Measurements from ENCODE around the gene AKAP10. TPM values are rescaled to one million over a fixed set of nuclear protein-coding genes. Genes with fewer than 3 reads are reported as not detected.
"Not testable (repeated sequence)": the region's sequence is repeated elsewhere in the genome, so short reads cannot be mapped to it uniquely, and the experiment has no call there.

Gene AKAP10
- total and polyA plus RNA-seq, 10 of the 15 experiments (the other 5 are each of a cell fraction or from before 2014, with no cell fraction given): 4.3 to 23.7 (median 14.7) TPM

DNA sequence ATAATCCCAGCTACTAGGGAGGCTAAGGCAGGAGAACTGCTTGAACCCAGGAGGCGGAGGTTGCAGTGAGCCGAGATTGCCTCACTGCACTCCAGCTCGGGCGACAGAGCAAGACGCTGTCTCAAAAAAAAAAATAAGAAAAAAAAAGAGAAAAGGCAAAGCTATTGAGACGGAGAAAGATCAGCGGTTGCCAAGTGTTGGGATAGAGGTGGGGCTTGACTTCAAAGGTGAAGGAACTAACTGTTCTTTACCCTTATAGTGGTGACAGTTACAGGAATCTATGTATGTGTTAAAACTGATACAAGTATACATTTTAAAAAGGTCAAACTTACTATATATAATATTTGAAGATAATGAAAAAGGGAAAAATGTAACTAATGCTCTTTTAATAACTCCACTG is 22.5 kb downstream of the AKAP10 start:
- in situ Hi-C loops (cut with MboI) (loop anchor here (5.0 kb wide), 1 partner anchor 52 kb away; the partner anchor contains the start of gene SPECC1), intact Hi-C loops (cut with micrococcal nuclease; ENCODE audit: unreplicated experiment) (no loop called here)
- TF ChIP-seq NFYB (IDR thresholded peaks at IDR 0.05; ENCODE audit: insufficient read depth, low read depth, low read length): no peak
- no peak for TF ChIP-seq MTA2 (IDR thresholded peaks at IDR 0.05; ENCODE audit: low read depth)
- TF ChIP-seq, protein P1, sequence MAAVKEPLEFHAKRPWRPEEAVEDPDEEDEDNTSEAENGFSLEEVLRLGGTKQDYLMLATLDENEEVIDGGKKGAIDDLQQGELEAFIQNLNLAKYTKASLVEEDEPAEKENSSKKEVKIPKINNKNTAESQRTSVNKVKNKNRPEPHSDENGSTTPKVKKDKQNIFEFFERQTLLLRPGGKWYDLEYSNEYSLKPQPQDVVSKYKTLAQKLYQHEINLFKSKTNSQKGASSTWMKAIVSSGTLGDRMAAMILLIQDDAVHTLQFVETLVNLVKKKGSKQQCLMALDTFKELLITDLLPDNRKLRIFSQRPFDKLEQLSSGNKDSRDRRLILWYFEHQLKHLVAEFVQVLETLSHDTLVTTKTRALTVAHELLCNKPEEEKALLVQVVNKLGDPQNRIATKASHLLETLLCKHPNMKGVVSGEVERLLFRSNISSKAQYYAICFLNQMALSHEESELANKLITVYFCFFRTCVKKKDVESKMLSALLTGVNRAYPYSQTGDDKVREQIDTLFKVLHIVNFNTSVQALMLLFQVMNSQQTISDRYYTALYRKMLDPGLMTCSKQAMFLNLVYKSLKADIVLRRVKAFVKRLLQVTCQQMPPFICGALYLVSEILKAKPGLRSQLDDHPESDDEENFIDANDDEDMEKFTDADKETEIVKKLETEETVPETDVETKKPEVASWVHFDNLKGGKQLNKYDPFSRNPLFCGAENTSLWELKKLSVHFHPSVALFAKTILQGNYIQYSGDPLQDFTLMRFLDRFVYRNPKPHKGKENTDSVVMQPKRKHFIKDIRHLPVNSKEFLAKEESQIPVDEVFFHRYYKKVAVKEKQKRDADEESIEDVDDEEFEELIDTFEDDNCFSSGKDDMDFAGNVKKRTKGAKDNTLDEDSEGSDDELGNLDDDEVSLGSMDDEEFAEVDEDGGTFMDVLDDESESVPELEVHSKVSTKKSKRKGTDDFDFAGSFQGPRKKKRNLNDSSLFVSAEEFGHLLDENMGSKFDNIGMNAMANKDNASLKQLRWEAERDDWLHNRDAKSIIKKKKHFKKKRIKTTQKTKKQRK (IDR thresholded peaks at IDR 0.05; ENCODE audit: low read depth, low read length): no peak
- TF ChIP-seq PML (IDR thresholded peaks at IDR 0.05; ENCODE audit: low read length): no peak
- TF ChIP-seq GATAD2B (conservative IDR thresholded peaks at IDR 0.05; ENCODE audit: low read depth): no peak
- TF ChIP-seq, protein P2, sequence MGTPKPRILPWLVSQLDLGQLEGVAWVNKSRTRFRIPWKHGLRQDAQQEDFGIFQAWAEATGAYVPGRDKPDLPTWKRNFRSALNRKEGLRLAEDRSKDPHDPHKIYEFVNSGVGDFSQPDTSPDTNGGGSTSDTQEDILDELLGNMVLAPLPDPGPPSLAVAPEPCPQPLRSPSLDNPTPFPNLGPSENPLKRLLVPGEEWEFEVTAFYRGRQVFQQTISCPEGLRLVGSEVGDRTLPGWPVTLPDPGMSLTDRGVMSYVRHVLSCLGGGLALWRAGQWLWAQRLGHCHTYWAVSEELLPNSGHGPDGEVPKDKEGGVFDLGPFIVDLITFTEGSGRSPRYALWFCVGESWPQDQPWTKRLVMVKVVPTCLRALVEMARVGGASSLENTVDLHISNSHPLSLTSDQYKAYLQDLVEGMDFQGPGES (IDR thresholded peaks at IDR 0.05): no peak
- no peak for TF ChIP-seq CHD4 (IDR thresholded peaks at IDR 0.05)
- no peak for TF ChIP-seq SMAD5 (IDR thresholded peaks at IDR 0.05; ENCODE audit: low read depth)
- no peak for TF ChIP-seq STAT1 (conservative IDR thresholded peaks at IDR 0.05)
- BruUV-seq (replicated peaks): no TSS peak
- Histone ChIP-seq H3K36me3 (ENCODE audit: control insufficient read depth in 2 of 2, insufficient read depth in 2 of 2, low read length in 1 of 2) (peaks cover 0 to 19% of the 10 kb centered on the region in 2 experiments), H3K79me2 (ENCODE audit: control insufficient read depth, insufficient read depth, low read length) (peaks cover 35% of the 10 kb centered on the region), H2AFZ (ENCODE audit: control insufficient read depth, low read depth, low read length) (no peak overlapping the region), H3K4me1 (ENCODE audit: control insufficient read depth, insufficient read depth, low read length) (no peaks in the 10 kb centered on the region), H4K20me1 (ENCODE audit: control insufficient read depth, insufficient read depth) (no peaks in the 10 kb centered on the region), H3K4me2 (ENCODE audit: control insufficient read depth, insufficient read depth) (no peak overlapping the region), H3K27me3 (replicated peaks in 1 of 2; ENCODE audit: control insufficient read depth in 2 of 2, insufficient read depth in 2 of 2, low read length in 1 of 2) (no peaks in the 10 kb centered on the region), H3K9ac (ENCODE audit: control insufficient read depth, insufficient read depth, low read length) (no peak overlapping the region), H3K27ac (ENCODE audit: control insufficient read depth, insufficient read depth) (no peak overlapping the region), H3K9me3 (replicated peaks; ENCODE audit: control insufficient read depth, insufficient read depth, low read length) (no peaks in the 10 kb centered on the region; the same call in 2 of the 3 replicates), H3K4me3 (no peak overlapping the region)
- RAD21 ChIA-PET (ENCODE audit: unreplicated experiment): no interaction called here
- WGBS (ENCODE audit: insufficient coverage, insufficient replicate concordance, low lambda C conversion rate, missing lambda C conversion rate): 100% methylated on average over 6 of the region's 7 CpGs
- CTCF ChIA-PET: interaction anchor here (1.4 kb wide), 1 partner anchor 12 kb away, joined by 3 read pairs; no protein-coding TSS in a partner anchor
- POLR2A ChIA-PET: no interaction called here
- FAIRE-seq: no peak
- SMC1A ChIA-PET (ENCODE audit: uncharacterized antibody, unreplicated experiment): no interaction called here
- no peak for ATAC-seq
- no peak for DNase-seq (ENCODE audit: low read depth, low spot score)

DNA sequence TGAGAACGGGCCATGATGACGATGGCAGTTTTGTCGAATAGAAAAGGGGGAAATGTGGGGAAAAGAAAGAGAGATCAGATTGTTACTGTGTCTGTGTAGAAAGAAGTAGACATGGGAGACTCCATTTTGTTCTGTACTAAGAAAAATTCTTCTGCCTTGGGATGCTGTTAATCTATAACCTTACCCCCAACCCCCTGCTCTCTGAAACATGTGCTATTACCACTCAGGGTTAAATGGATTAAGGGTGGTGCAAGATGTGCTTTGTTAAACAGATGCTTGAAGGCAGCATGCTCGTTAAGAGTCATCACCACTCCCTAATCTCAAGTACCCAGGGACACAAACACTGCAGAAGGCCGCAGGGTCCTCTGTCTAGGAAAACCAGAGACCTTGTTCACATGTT is 26.2 kb downstream of the AKAP10 start:
- CTCF ChIA-PET; RAD21 ChIA-PET (ENCODE audit: unreplicated experiment); SMC1A ChIA-PET (ENCODE audit: uncharacterized antibody, unreplicated experiment); H3K4me1 ChIP-seq (ENCODE audit: control insufficient read depth, insufficient read depth, low read length); H3K9ac ChIP-seq (ENCODE audit: control insufficient read depth, insufficient read depth, low read length); H2AFZ ChIP-seq (ENCODE audit: control insufficient read depth, low read depth, low read length); BruUV-seq (replicated peaks); DNase-seq (ENCODE audit: low read depth, low spot score); H3K9me3 ChIP-seq (replicated peaks; ENCODE audit: control insufficient read depth, insufficient read depth, low read length); in situ Hi-C loops (cut with MboI); intact Hi-C loops (cut with micrococcal nuclease; ENCODE audit: unreplicated experiment); H4K20me1 ChIP-seq (ENCODE audit: control insufficient read depth, insufficient read depth); H3K4me3 ChIP-seq; H3K4me2 ChIP-seq (ENCODE audit: control insufficient read depth, insufficient read depth); POLR2A ChIA-PET; ATAC-seq; H3K27ac ChIP-seq (ENCODE audit: control insufficient read depth, insufficient read depth); H3K27me3 ChIP-seq (replicated peaks in 1 of 2; ENCODE audit: control insufficient read depth in 2 of 2, insufficient read depth in 2 of 2, low read length in 1 of 2); FAIRE-seq: not testable (repeated sequence)
- Histone ChIP-seq H3K36me3 (ENCODE audit: control insufficient read depth in 2 of 2, insufficient read depth in 2 of 2, low read length in 1 of 2) (peaks cover 8 to 23% of the 10 kb centered on the region in 2 experiments), H3K79me2 (ENCODE audit: control insufficient read depth, insufficient read depth, low read length) (peaks cover 39% of the 10 kb centered on the region)
- 97% methylated on average over 5 of the region's 5 CpGs for WGBS (ENCODE audit: insufficient coverage, insufficient replicate concordance, low lambda C conversion rate, missing lambda C conversion rate)
